Ureter (tissue), 1 donor: Measurements from ENCODE around the gene APPL1. TPM values are rescaled to one million over a fixed set of nuclear protein-coding genes. Genes with fewer than 3 reads are reported as not detected.
"Not testable (repeated sequence)": the region's sequence is repeated elsewhere in the genome, so short reads cannot be mapped to it uniquely, and the experiment has no call there.

ENCODE experiments used
- DNase-seq: peaks from one replicate; pipeline ENCODE4 v3.0.0-alpha.2; 2020; ENCODE audit warnings: low spot score
- total RNA-seq: library from RNA; stranded (reverse); gene quantifications from one replicate; pipeline ENCODE4 v1.2.4, GENCODE V29; 2023
- donor health status: DM: yes; HTN: yes; CAD: no.

The APPL1 gene
- total RNA-seq, 1 donor from 2014 or later = 45.7 TPM

DNA sequence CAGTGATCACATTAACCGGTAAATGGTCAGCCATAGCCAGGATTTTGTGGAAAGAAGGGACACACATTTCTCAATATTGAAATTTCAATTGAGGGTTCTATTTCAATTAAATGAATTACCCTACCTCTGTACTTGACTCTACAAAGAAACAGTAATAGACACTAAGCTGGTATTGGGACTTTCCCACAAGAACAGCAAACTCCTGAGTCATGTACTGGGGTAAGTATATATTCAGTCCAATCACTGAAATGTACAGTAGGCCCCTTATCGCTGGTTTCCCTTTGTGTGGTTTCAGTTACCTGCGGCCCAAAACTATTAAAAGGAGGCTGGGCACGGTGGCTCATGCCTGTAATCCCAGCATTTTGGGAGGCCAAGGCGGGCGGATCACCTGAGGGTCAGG, 47.3 kb downstream of the APPL1 start:
- no peak for DNase-seq

DNA sequence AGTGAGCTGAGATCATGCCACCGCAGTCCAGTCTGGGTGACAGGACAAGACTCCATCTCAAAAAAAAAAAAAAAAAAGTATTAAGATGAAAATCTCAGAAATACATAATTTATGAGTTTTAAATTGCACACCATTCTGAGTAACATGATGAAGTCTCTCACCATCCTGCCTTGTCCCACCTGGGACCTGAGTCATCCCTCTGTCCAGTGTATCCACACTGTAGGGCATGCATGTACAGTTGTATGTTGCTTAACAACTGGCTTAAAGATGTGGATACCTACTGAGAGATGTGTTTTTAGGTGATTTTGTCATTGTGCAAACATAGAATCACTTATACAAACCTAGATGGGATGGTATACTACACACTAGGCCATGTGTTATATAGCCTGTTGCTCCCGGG, 47.9 kb downstream of the APPL1 start:
- no peak for DNase-seq

DNA sequence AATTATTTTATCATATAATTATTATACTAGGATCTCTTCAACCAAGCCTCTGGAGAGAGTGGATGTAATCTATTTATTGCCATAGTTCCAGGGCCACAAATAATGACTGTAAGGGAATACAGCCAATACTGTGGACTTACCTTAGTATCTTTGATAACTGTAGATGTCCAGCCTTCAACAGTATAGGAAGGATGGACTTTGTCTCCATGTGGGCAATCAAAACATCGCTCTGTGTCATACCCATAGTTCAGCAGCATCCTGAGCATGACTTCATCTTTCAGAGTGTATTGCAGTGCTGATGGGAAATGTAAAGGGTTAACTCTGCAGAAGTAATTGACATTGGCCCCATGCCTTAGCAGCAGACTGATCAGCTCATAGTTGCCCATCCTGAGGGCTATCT, 50.7 kb downstream of the APPL1 start:
- no peak for DNase-seq

DNA sequence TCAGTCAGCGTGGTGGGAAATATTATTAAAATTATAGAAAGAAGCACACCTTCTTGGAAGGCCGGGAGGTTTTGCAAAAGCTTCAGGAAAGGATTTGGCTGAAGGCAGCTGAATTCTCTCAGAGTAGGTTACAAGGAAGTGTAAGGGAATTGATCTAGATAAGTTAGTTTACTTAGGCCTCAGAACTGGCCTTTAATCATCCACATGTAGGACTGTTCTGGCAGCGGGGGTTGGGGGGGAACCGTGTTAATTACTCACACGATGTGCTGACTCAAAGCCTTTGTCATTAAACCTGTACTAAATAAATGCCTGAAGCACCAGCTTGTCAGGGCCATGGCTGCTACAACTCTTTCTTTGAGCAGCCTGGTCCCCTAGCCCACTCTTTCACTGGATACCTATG, 52.2 kb downstream of the APPL1 start:
- DNase-seq = no peak

DNA sequence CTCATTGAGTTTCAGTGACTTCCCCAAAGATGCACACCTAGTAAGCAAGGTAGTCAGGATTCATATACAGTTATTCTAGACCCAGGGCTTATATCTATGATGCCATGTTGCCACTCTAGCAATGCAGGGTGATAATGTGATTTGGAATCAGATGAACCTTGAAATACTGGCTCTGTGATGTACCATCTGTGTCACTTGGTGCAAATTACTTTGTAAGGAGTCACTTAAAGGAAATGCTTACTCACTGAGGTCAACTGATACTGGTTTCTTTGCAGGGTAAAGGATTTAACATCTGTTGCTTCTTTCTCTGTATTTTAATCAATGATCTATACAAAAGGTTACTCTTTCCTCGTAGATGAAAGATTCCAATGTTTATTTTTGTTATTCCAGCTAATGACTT, 54.2 kb downstream of the APPL1 start:
- no peak for DNase-seq

DNA sequence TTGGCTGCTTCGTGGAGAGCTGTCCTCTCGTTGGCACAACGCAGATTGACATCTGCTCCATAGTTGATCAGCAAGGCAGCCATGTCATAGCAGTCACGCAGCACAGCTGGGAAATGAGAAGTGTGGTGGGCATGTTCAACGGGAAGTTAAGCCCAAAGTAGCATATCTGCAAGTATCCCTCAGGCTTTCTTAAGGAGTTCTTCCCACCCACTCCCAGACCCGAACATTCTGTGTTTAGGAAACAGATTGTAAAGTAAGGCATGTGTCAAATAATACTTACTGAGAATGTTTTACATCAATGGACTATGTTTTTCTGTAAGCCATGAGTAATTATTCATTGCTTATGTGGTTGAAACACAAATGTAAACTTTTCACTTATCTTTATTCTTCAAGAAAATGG, 55.8 kb downstream of the APPL1 start:
- no peak for DNase-seq

DNA sequence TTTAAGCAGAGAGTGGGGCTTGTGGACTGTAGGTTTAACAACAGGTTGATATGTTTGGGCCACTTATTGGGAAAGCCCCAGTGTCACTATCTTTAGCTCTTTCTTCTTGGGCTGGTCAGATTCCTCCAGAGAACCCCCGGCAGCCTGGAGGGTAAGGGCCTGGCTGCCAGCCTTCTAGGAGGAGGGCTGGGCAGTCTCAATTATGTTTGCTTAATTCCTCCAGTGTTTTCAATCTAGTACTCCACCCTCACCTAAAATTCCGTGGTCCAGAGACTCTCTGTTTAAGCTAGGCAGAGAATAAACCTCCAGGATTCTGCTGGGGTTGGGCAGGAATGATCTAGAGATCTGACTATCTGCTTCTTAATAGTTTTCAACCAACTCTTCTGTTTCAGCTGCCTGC, 59.7 kb downstream of the APPL1 start:
- DNase-seq = no peak

DNA sequence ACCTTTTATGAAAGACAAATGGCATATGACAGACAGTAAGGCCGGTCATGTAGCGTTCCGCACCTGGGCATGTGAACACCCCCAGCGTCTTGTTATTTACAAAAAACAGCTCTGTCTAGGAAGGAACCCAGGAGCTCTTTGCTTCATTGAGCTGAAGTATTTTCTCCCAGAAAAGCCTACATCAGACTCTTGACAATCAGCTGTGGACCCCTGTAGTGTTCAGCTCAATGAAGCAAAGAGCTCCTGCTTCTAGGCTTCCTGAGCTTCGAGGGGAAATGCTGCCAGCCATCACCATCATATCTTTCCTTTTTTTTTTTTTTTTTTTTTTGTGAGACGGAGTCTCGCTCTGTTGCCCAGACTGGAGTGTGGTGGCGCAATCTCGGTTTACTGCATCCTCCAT, 60.9 kb downstream of the APPL1 start:
- no peak for DNase-seq

DNA sequence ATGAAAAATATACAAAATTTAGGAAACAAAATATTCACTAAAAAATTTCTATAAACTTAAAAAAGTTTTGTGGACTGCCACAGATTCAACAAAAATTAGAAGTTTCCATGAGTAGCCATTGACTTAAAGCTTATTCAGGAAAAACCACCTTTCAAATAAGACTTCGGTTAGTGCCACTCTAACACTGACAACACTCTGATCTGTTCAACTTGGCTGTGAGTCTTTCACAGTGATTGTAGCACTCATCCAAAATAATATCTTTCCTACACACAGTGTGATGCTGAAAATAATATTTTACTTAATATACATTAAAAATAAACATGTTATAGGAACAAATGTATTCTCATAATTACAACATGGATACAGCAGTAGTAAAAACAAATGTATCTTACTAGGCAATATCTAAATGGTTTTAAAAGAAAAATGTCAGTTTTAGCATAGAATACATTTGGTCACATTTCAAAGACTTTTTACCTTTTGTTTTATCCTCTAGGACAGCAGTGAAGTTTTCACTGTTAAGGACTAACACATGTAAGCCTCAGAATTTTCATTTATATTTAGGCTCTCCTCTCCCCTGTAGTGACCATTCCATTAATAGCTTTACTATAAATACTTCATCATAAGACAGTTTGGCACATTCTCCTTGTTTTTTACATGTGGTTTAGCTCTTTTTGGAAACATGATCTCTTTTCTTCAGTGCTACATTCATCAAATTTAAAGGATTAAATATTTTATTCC, 64.8 kb downstream of the APPL1 start, which contains the start of gene ASB14:
Gene ASB14 (minus strand): TSS at position 527 of the 738 bp plus-strand sequence. CDS start 652 bp downstream, outside the sequence.
- DNase-seq = no peak

DNA sequence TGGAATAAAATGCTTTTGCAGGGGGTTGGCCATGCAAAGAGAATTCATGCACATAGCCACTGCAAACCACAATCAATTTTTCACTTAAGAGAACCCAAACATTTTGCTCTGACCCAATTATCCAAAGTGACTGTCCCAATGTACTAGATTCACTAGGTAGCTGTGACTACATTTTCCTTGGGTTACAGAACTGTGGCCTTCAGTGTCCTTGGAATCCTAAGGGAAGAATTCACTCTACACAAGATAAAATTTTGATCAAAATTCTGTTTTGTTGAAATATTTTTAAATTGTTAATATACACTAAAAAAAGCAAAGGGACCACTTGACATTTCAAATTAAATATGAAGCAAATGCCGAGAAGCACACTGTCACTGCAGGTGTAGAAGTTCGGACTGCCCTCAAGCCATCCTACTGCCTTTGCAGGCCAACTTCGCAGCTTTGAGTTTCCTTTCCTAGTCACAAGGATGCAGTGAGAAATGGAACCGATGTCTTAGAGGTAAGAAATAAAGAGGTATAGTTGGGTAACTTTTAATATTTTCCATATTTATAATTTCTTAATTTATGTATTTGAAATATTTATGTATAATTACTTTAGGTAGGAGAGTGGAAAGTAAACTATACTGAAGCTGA, 65.5 kb downstream of the APPL1 start:
- DNase-seq = no peak

DNA sequence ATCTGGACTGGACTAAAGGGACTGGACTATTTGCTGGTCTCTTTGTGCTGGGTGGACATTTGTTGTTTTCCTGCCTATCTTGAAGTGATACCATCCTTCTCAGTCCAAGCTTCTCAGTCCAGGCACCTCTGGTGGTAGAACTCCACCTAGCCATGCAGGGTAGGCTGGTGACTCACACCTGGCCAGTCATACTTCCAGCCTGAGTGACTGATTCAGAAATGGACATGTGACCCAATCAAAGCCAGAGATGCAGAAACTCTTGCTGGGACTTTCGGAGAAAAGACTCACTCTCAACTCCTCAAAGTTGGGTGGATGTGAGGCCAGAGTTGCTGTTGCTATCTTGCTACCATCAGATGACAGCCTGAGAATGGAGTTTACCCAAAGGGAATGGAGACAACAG, 70.5 kb downstream of the APPL1 start:
- no peak for DNase-seq

DNA sequence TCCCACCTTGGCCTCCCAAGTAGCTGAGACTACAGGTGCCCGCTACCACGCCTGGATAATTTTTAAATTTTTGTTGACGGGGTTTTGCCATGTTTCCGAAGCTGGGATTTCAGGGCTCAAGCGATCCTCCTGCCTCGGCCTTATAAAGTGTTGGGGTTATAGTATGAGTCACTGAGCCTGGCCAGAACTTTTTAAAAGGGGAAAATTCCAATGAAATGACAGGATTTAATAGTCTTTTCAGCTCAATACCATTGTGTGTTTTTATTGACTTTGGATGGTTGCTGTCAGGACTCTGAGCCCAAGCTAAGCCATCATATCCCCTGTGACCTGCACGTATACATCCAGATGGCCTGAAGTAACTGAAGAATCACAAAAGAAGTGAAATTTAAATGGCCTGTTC, 76.0 kb downstream of the APPL1 start:
- DNase-seq = not testable (repeated sequence)

DNA sequence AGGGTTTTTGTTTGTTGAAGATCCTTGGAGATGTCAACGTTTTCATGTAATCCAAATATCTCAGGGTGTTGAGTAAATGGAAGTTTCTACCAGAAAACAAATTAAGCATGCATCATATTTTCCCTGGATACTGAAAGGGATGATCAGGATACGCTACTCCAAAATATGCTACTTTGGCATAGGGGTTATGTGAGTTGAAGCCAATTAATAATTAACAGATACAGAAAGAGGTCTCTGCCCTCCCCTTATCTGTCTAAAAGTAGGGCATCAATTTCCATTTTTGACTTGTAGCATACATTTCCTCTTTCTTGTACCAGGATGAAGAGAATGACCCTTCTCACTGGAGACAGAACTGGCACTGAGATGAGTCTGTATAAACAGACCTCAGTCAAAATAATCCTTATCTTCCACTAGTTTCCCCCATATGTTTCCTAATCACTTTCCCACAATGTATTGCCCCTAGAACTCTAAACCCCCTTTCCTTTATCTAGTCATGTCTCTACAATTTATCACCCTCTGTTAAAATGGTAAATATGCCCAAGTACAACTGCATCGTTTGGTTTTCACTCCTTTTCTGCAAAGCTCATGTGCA, 82.3 kb downstream of the APPL1 start:
- no peak for DNase-seq

DNA sequence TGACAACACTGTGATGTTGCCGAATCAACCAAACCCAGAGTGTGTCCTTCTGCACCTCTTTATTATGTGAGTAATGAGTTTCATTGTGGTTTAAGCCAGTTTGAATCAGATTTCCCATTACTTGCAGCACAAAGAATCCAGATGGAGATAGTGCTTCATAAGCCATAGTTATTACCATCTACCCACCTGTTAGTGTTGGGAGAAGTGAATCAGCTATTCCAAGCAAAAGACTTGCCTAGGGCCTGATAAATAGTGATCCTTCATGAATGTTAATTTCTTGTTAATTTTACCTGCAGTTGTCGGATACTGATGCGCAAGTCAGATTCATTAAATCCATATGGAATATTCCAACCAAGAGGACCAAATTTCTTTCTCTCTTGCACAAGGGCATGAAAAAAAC, 86.7 kb downstream of the APPL1 start:
- DNase-seq = no peak

Other genes starting within 250 kb of the APPL1 start
- not detected for gene SPATA12, start 167.1 kb upstream of the APPL1 start, total RNA-seq
- gene IL17RD, start 62.4 kb upstream of the APPL1 start, total RNA-seq = 5.4 TPM
- 0.57 TPM for gene HESX1, start 27.8 kb upstream of the APPL1 start, total RNA-seq
- not detected for gene ASB14, start 65.0 kb downstream of the APPL1 start, total RNA-seq